Measurements from ENCODE around the gene OR8G1. TPM values are rescaled to one million over a fixed set of nuclear protein-coding genes. Genes with fewer than 3 reads are reported as not detected.

OR8G1 gene
- total and polyA plus RNA-seq, 10 of the 15 experiments (the other 5 are each of a cell fraction or from before 2014, with no cell fraction given): not detected

DNA sequence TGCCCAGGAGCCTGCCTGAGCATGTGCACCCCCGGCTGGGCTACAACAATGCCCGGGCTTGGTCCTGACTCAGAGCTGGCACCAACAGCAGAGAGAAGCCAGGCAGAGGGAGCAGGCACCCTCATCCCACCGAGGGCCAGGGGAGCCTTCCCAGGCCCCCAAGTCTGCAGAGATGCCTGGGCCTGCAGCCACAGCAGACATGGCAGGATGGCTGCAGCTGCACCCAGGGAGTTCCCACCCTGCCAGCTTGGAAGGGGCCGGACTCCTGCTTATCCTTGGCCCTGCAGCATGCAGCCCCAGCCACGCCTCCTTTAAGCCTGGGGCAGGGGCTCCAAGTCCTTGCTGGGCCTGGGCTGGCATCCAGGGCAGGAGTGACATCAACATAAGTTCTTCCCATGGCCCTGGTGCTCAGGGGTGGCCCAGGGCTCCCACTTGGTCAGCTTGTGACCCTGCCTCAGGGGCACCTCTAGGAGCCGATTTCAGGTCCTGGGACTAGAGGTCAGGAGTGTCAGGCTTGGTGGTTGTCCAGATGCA is 31.0 kb upstream of the OR8G1 start:
- ChIA-PET POLR2A (no interaction called here), SMC1A (ENCODE audit: uncharacterized antibody, unreplicated experiment) (no interaction called here), RAD21 (ENCODE audit: unreplicated experiment) (no interaction called here), CTCF (no interaction called here)
- FAIRE-seq (no peak), DNase-seq (ENCODE audit: low read depth, low spot score) (no peak), ATAC-seq (no peak)
- H3K4me1 ChIP-seq (ENCODE audit: control insufficient read depth, insufficient read depth, low read length): no peaks in the 10 kb centered on the region
- no peak overlapping the region for H2AFZ ChIP-seq (ENCODE audit: control insufficient read depth, low read depth, low read length)
- H3K36me3 ChIP-seq (ENCODE audit: control insufficient read depth in 2 of 2, insufficient read depth in 2 of 2, low read length in 1 of 2): no peaks in the 10 kb centered on the region
- no peaks in the 10 kb centered on the region for H4K20me1 ChIP-seq (ENCODE audit: control insufficient read depth, insufficient read depth)
- no peaks in the 10 kb centered on the region for H3K9me3 ChIP-seq (replicated peaks; ENCODE audit: control insufficient read depth, insufficient read depth, low read length)
- H3K27me3 ChIP-seq (replicated peaks in 1 of 2; ENCODE audit: control insufficient read depth in 2 of 2, insufficient read depth in 2 of 2, low read length in 1 of 2): no peaks in the 10 kb centered on the region; a peak in 1 of 4 replicates
- no TSS peak for BruUV-seq (replicated peaks)
- WGBS (ENCODE audit: insufficient coverage, insufficient replicate concordance, low lambda C conversion rate, missing lambda C conversion rate): 35% methylated on average over 6 of the region's 6 CpGs
- intact Hi-C loops (cut with micrococcal nuclease; ENCODE audit: unreplicated experiment) (no loop called here), in situ Hi-C loops (cut with MboI) (no loop called here)
- H3K9ac ChIP-seq (ENCODE audit: control insufficient read depth, insufficient read depth, low read length): no peak overlapping the region
- H3K79me2 ChIP-seq (ENCODE audit: control insufficient read depth, insufficient read depth, low read length): no peaks in the 10 kb centered on the region
- no peak overlapping the region for H3K4me2 ChIP-seq (ENCODE audit: control insufficient read depth, insufficient read depth)
- H3K4me3 ChIP-seq: no peak overlapping the region
- no peak overlapping the region for H3K27ac ChIP-seq (ENCODE audit: control insufficient read depth, insufficient read depth)
- TF ChIP-seq TARDBP (IDR thresholded peaks at IDR 0.05; ENCODE audit: borderline replicate concordance) (no peak), CHD4 (IDR thresholded peaks at IDR 0.05) (no peak), CBX3 (IDR thresholded peaks at IDR 0.05; ENCODE audit: borderline replicate concordance, low read depth) (no peak), ASH2L (IDR thresholded peaks at IDR 0.05; ENCODE audit: borderline replicate concordance, low read depth) (no peak), EP300 (IDR thresholded peaks at IDR 0.05; ENCODE audit: borderline replicate concordance in 1 of 2, control insufficient read depth in 1 of 2, low read depth in 2 of 2, low read length in 2 of 2) (no peak), ZNF24 (IDR thresholded peaks at IDR 0.05) (no peak), TCF7 (IDR thresholded peaks at IDR 0.05; ENCODE audit: borderline replicate concordance) (no peak)
- TF ChIP-seq, protein P1, sequence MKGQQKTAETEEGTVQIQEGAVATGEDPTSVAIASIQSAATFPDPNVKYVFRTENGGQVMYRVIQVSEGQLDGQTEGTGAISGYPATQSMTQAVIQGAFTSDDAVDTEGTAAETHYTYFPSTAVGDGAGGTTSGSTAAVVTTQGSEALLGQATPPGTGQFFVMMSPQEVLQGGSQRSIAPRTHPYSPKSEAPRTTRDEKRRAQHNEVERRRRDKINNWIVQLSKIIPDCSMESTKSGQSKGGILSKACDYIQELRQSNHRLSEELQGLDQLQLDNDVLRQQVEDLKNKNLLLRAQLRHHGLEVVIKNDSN (IDR thresholded peaks at IDR 0.05; ENCODE audit: borderline replicate concordance, extremely low read length, insufficient read depth, low read depth, low read length): no peak
- TF ChIP-seq, protein P2, sequence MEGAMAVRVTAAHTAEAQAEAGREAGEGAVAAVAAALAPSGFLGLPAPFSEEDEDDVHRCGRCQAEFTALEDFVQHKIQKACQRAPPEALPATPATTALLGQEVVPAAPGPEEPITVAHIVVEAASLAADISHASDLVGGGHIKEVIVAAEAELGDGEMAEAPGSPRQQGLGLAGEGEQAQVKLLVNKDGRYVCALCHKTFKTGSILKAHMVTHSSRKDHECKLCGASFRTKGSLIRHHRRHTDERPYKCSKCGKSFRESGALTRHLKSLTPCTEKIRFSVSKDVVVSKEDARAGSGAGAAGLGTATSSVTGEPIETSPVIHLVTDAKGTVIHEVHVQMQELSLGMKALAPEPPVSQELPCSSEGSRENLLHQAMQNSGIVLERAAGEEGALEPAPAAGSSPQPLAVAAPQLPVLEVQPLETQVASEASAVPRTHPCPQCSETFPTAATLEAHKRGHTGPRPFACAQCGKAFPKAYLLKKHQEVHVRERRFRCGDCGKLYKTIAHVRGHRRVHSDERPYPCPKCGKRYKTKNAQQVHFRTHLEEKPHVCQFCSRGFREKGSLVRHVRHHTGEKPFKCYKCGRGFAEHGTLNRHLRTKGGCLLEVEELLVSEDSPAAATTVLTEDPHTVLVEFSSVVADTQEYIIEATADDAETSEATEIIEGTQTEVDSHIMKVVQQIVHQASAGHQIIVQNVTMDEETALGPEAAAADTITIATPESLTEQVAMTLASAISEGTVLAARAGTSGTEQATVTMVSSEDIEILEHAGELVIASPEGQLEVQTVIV (IDR thresholded peaks at IDR 0.05; ENCODE audit: borderline replicate concordance, partially characterized antibody): no peak
